Neural progenitor cell (in vitro differentiated cells): Measurements from ENCODE around the gene MPRIP. TPM values are rescaled to one million over a fixed set of nuclear protein-coding genes. Genes with fewer than 3 reads are reported as not detected.
A peak's percentile ranks its signal among the peaks of the same experiment; 100 is the strongest.

ENCODE experiments used
- DNase-seq: peaks from one replicate; pipeline ENCODE4 v3.0.0-alpha.2; 2016; ENCODE audit warnings: low spot score
- H2AFZ ChIP-seq: fragments of 200-600 bp; sonication (generic); replicated peaks from 2 replicates; pipeline ENCODE4 v1.6.1; 2016; ENCODE audit warnings: antibody characterized with exemption
- H3F3A ChIP-seq: fragments of 200-600 bp; sonication (generic); 2 replicates; pipeline ENCODE4 v1.6.1; 2016; ENCODE audit warnings: antibody characterized with exemption, low read depth
- H3K27ac ChIP-seq: fragments of 200-600 bp; sonication (generic); 2 replicates; pipeline ENCODE4 v1.5.1; 2016; ENCODE audit warnings: mild to moderate bottlenecking
- H3K27me3 ChIP-seq: fragments of 200-600 bp; sonication (generic); 2 replicates; pipeline ENCODE4 v1.6.1; 2016; ENCODE audit warnings: mild to moderate bottlenecking, moderate library complexity
- H3K36me3 ChIP-seq: fragments of 200-600 bp; sonication (generic); 2 replicates; pipeline ENCODE4 v1.5.1; 2016
- H3K4me1 ChIP-seq: fragments of 200-600 bp; sonication (generic); 2 replicates; pipeline ENCODE4 v1.6.1; 2016; ENCODE audit warnings: mixed run types
- H3K4me2 ChIP-seq: fragments of 200-600 bp; sonication (generic); 2 replicates; pipeline ENCODE4 v1.6.1; 2016
- H3K4me3 ChIP-seq: fragments of 200-600 bp; sonication (generic); 2 replicates; pipeline ENCODE4 v1.5.1; 2016
- H3K79me2 ChIP-seq: fragments of 200-600 bp; sonication (generic); 2 replicates; pipeline ENCODE4 v1.6.1; 2016; ENCODE audit warnings: low read depth
- H3K9ac ChIP-seq: fragments of 200-600 bp; sonication (generic); 2 replicates; pipeline ENCODE4 v1.6.1; 2016
- H3K9me3 ChIP-seq: fragments of 200-600 bp; sonication (generic); 2 replicates; pipeline ENCODE4 v1.5.1; 2016; ENCODE audit warnings: low read depth
- H4K20me1 ChIP-seq: fragments of 200-600 bp; sonication (generic); 2 replicates; pipeline ENCODE4 v1.6.1; 2016; ENCODE audit warnings: low read depth
- H3K27ac Mint-ChIP-seq: 3 replicates; pipeline ENCODE4 v1.8.0; 2021; ENCODE audit warnings: mixed read lengths
- H3K27me3 Mint-ChIP-seq: 2 replicates; pipeline ENCODE4 v1.8.0; 2022; ENCODE audit warnings: low read depth, mild to moderate bottlenecking, inconsistent platforms, moderate library complexity, mixed read lengths; ENCODE audit not compliant: insufficient read depth
- H3K36me3 Mint-ChIP-seq: 3 replicates; pipeline ENCODE4 v1.8.0; 2021; ENCODE audit warnings: mixed read lengths
- H3K4me1 Mint-ChIP-seq: 3 replicates; pipeline ENCODE4 v1.8.0; 2021; ENCODE audit warnings: mixed read lengths
- H3K4me3 Mint-ChIP-seq: 3 replicates; pipeline ENCODE4 v1.8.0; 2021; ENCODE audit warnings: mild to moderate bottlenecking, moderate library complexity, mixed read lengths
- H3K9me3 Mint-ChIP-seq: 3 replicates; pipeline ENCODE4 v1.8.0; 2020; ENCODE audit warnings: mixed read lengths
- CTCF ChIP-seq: fragments of 200-600 bp; sonication (generic); IDR thresholded peaks from 2 replicates; pipeline ENCODE4 v1.5.1; 2017; ENCODE audit warnings: antibody characterized with exemption, mild to moderate bottlenecking
- EZH2 ChIP-seq: fragments of 200-600 bp; sonication (generic); IDR thresholded peaks from 2 replicates; pipeline ENCODE4 v1.6.1; 2017; ENCODE audit warnings: antibody characterized with exemption, mild to moderate bottlenecking, moderate library complexity
- EZH2phosphoT487 ChIP-seq: fragments of 200-600 bp; sonication (generic); IDR thresholded peaks from 2 replicates; pipeline ENCODE4 v1.6.1; 2017; ENCODE audit warnings: antibody characterized with exemption
- total RNA-seq: library from RNA; depleted of rRNA; stranded (reverse); fragments of >200 nt; gene quantifications from 2 replicates; pipeline ENCODE4 v1.2.3, GENCODE V29; 2015; ENCODE audit warnings: low replicate concordance

The MPRIP gene
- total RNA-seq, 1 donor from 2014 or later: 42.1 TPM

- H3K4me1 Mint-ChIP-seq: no peaks in the 10 kb centered on the region
- H3K4me2 ChIP-seq: no peak overlapping the region
- peaks cover 23% of the 10 kb centered on the region for H3K36me3 Mint-ChIP-seq
- no peak overlapping the region for H3K9ac ChIP-seq
- H3F3A ChIP-seq: no peaks in the 10 kb centered on the region
- H3K27ac Mint-ChIP-seq: peak overlapping the region; percentile 2
- H3K9me3 Mint-ChIP-seq: no peaks in the 10 kb centered on the region
- H3K4me3 Mint-ChIP-seq: no peak overlapping the region
- no peaks in the 10 kb centered on the region for H3K79me2 ChIP-seq
- no peaks in the 10 kb centered on the region for H3K4me1 ChIP-seq
- H3K36me3 ChIP-seq: no peaks in the 10 kb centered on the region
- TF ChIP-seq EZH2phosphoT487 (no peak), EZH2 (no peak), CTCF (no peak)
- no peak overlapping the region for H3K27ac ChIP-seq
- H3K27me3 ChIP-seq: no peaks in the 10 kb centered on the region
- H3K27me3 Mint-ChIP-seq: peaks cover 2% of the 10 kb centered on the region
- no peak overlapping the region for H2AFZ ChIP-seq
- DNase-seq: no peak
- no peak overlapping the region for H3K4me3 ChIP-seq
- no peaks in the 10 kb centered on the region for H3K9me3 ChIP-seq
- no peaks in the 10 kb centered on the region for H4K20me1 ChIP-seq
Observed at GRCh38 chr17:17216776-17217175, 174.5 kb downstream of the MPRIP start.

- H3K4me1 ChIP-seq: no peaks in the 10 kb centered on the region
- H3K27ac ChIP-seq: no peak overlapping the region
- peaks cover 22% of the 10 kb centered on the region for H3K36me3 Mint-ChIP-seq
- H3K36me3 ChIP-seq: no peaks in the 10 kb centered on the region
- H3F3A ChIP-seq: no peaks in the 10 kb centered on the region
- TF ChIP-seq EZH2phosphoT487 (no peak), CTCF (no peak), EZH2 (no peak)
- no peak overlapping the region for H3K4me3 ChIP-seq
- H3K27me3 Mint-ChIP-seq: peaks cover 2% of the 10 kb centered on the region
- no peak overlapping the region for H3K27ac Mint-ChIP-seq
- H2AFZ ChIP-seq: no peak overlapping the region
- H4K20me1 ChIP-seq: no peaks in the 10 kb centered on the region
- H3K4me1 Mint-ChIP-seq: no peaks in the 10 kb centered on the region
- no peak overlapping the region for H3K4me3 Mint-ChIP-seq
- H3K9ac ChIP-seq: no peak overlapping the region
- no peak overlapping the region for H3K4me2 ChIP-seq
- no peak for DNase-seq
- no peaks in the 10 kb centered on the region for H3K79me2 ChIP-seq
- no peaks in the 10 kb centered on the region for H3K27me3 ChIP-seq
- H3K9me3 ChIP-seq: no peaks in the 10 kb centered on the region
- H3K9me3 Mint-ChIP-seq: no peaks in the 10 kb centered on the region
Observed at GRCh38 chr17:17217995-17218394, 175.7 kb downstream of the MPRIP start.

- H3K9ac ChIP-seq: no peak overlapping the region
- H3K9me3 ChIP-seq: no peaks in the 10 kb centered on the region
- peaks cover 10% of the 10 kb centered on the region for H4K20me1 ChIP-seq
- TF ChIP-seq EZH2phosphoT487: no peak
- no peak for TF ChIP-seq CTCF
- no peak for TF ChIP-seq EZH2
- no peaks in the 10 kb centered on the region for H3K36me3 ChIP-seq
- Mint-ChIP-seq H3K27me3 (peaks cover 2% of the 10 kb centered on the region), H3K4me3 (no peak overlapping the region), H3K27ac (no peak overlapping the region), H3K36me3 (peaks cover 34% of the 10 kb centered on the region), H3K4me1 (no peaks in the 10 kb centered on the region), H3K9me3 (no peaks in the 10 kb centered on the region)
- no peaks in the 10 kb centered on the region for H3K79me2 ChIP-seq
- no peak for DNase-seq
- H2AFZ ChIP-seq: no peak overlapping the region
- no peaks in the 10 kb centered on the region for H3K27me3 ChIP-seq
- H3K4me2 ChIP-seq: no peak overlapping the region
- H3K4me3 ChIP-seq: no peak overlapping the region
- peaks cover 10% of the 10 kb centered on the region for H3K4me1 ChIP-seq
- no peak overlapping the region for H3K27ac ChIP-seq
- no peaks in the 10 kb centered on the region for H3F3A ChIP-seq
Observed at GRCh38 chr17:17220529-17220928, 178.3 kb downstream of the MPRIP start.
